Prostate gland (tissue), 2 donors: Measurements from ENCODE around the gene LYSMD2. TPM values are rescaled to one million over a fixed set of nuclear protein-coding genes. Genes with fewer than 3 reads are reported as not detected.

ENCODE experiments used
- DNase-seq: peaks from one replicate; pipeline ENCODE4 v3.0.0-alpha.2; 2019; ENCODE audit warnings: low spot score
- H3K27ac ChIP-seq, 2 donors: fragments of 200-600 bp; sonication (generic); 2 replicates each; pipeline ENCODE4 v1.5.1; 2017 to 2019
- H3K27me3 ChIP-seq: fragments of 200-600 bp; sonication (generic); replicated peaks from 2 replicates; pipeline ENCODE4 v1.5.1; 2019; ENCODE audit not compliant: insufficient read depth
- H3K36me3 ChIP-seq, 2 donors: fragments of 200-600 bp; sonication (generic); 1 replicate in 1 of 2; 2 replicates in 1 of 2; pipeline versions ENCODE4 v1.5.1 to v1.8.1; 2017 to 2019
- H3K4me1 ChIP-seq: fragments of 200-600 bp; sonication (generic); replicated peaks from 2 replicates; pipeline ENCODE4 v1.5.1; 2019
- H3K4me3 ChIP-seq, 2 donors: fragments of 200-600 bp; sonication (generic); 2 replicates each; pipeline ENCODE4 v1.5.1; 2017 to 2019
- H3K9me3 ChIP-seq: fragments of 200-600 bp; sonication (generic); 2 replicates; pipeline ENCODE4 v1.5.1; 2017
- CTCF ChIP-seq, 4 experiments: fragments of 200-600 bp in 2 of 4; fragments of 450-650 bp in 2 of 4; sonication (generic) in 2 of 4; IDR thresholded peaks; 1 replicate in 3 of 4; 2 replicates in 1 of 4; pipeline ENCODE4 v1.5.1; 2016 to 2019; ENCODE audit warnings: antibody characterized with exemption in 4 of 4, mild to moderate bottlenecking in 2 of 4, moderate library complexity in 2 of 4
- POLR2A ChIP-seq: fragments of 450-650 bp; IDR thresholded peaks from one replicate; pipeline ENCODE4 v1.6.1; 2016; ENCODE audit warnings: antibody characterized with exemption, mild to moderate bottlenecking
- POLR2AphosphoS5 ChIP-seq: sonication (generic); formaldehyde crosslinking; IDR thresholded peaks from one replicate; pipeline ENCODE4 v1.6.1; 2017; ENCODE audit warnings: antibody characterized with exemption
- WGBS: methylation state at CpG from one replicate; pipeline ENCODE4 v1.1.5; 2018; 5-methylcytosine and 5-hydroxymethylcytosine counted together
- intact Hi-C: fragments of 100-400 bp; cut with DNase I; formaldehyde crosslinking; loops from one replicate; pipeline ENCODE4 v1.14.2; 2022
- total RNA-seq, 2 donors: library from RNA; depleted of rRNA; stranded (reverse); fragments of >200 nt; gene quantifications; one replicate each; pipeline ENCODE4 v1.1.0, GENCODE V29; 2016

Gene LYSMD2
- total RNA-seq, 2 donors from 2014 or later, result 15.0 to 29.9 TPM

- no peaks in the 10 kb centered on the region for H3K4me1 ChIP-seq
- no peak overlapping the region for H3K27ac ChIP-seq
- H3K36me3 ChIP-seq, result no peaks in the 10 kb centered on the region
- intact Hi-C loops, result no loop called here
- no peak overlapping the region for H3K4me3 ChIP-seq
- no peaks in the 10 kb centered on the region for H3K9me3 ChIP-seq
- TF ChIP-seq POLR2A (no peak), POLR2AphosphoS5 (no peak), CTCF (IDR thresholded peaks at IDR 0.05) (no peak)
- no peak for DNase-seq
- WGBS, result 58% methylated on average over 5 of the region's 5 CpGs
- no peaks in the 10 kb centered on the region for H3K27me3 ChIP-seq
Observed at GRCh38 chr15:51706291-51706690, 31.2 kb downstream of the LYSMD2 start.

- intact Hi-C loops, result no loop called here
- WGBS, result 53% methylated on average over 1 of the region's 1 CpG
- Histone ChIP-seq H3K27me3 (no peaks in the 10 kb centered on the region), H3K27ac (no peak overlapping the region), H3K4me3 (no peak overlapping the region), H3K4me1 (no peaks in the 10 kb centered on the region), H3K9me3 (no peaks in the 10 kb centered on the region), H3K36me3 (no peaks in the 10 kb centered on the region)
- DNase-seq, result no peak
- no peak for TF ChIP-seq CTCF (IDR thresholded peaks at IDR 0.05)
- TF ChIP-seq POLR2A, result no peak
- no peak for TF ChIP-seq POLR2AphosphoS5
Observed at GRCh38 chr15:51702710-51703109, 34.7 kb downstream of the LYSMD2 start.

- Histone ChIP-seq H3K27ac (no peak overlapping the region), H3K27me3 (no peaks in the 10 kb centered on the region), H3K4me3 (no peak overlapping the region), H3K9me3 (no peaks in the 10 kb centered on the region), H3K36me3 (no peaks in the 10 kb centered on the region), H3K4me1 (no peaks in the 10 kb centered on the region)
- TF ChIP-seq CTCF (IDR thresholded peaks at IDR 0.05), result no peak
- TF ChIP-seq POLR2A, result no peak
- intact Hi-C loops, result no loop called here
- DNase-seq, result no peak
- 79% methylated on average over 1 of the region's 1 CpG for WGBS
Observed at GRCh38 chr15:51699373-51699772, 38.1 kb downstream of the LYSMD2 start.

GRCh38 chr15:51697163-51697562, 40.3 kb downstream of the LYSMD2 start:
- Histone ChIP-seq H3K27ac (no peak overlapping the region), H3K4me3 (no peak overlapping the region), H3K4me1 (no peaks in the 10 kb centered on the region), H3K27me3 (no peaks in the 10 kb centered on the region), H3K36me3 (no peaks in the 10 kb centered on the region), H3K9me3 (no peaks in the 10 kb centered on the region)
- TF ChIP-seq POLR2A (no peak), CTCF (IDR thresholded peaks at IDR 0.05) (no peak), POLR2AphosphoS5 (no peak)
- intact Hi-C loops, result no loop called here
- no peak for DNase-seq
- WGBS, result 96% methylated on average over 2 of the region's 2 CpGs

GRCh38 chr15:51696566-51696965, 40.9 kb downstream of the LYSMD2 start:
- H3K4me1 ChIP-seq, result no peaks in the 10 kb centered on the region
- no peaks in the 10 kb centered on the region for H3K27me3 ChIP-seq
- H3K9me3 ChIP-seq, result no peaks in the 10 kb centered on the region
- intact Hi-C loops, result no loop called here
- H3K36me3 ChIP-seq, result no peaks in the 10 kb centered on the region
- no peak overlapping the region for H3K27ac ChIP-seq
- WGBS, result 81% methylated on average over 5 of the region's 5 CpGs
- no peak for TF ChIP-seq CTCF (IDR thresholded peaks at IDR 0.05)
- no peak for TF ChIP-seq POLR2A
- TF ChIP-seq POLR2AphosphoS5, result no peak
- no peak overlapping the region for H3K4me3 ChIP-seq
- DNase-seq, result no peak
